ENCODE data around the gene CHRNB4.

CHRNB4 gene, protein sequence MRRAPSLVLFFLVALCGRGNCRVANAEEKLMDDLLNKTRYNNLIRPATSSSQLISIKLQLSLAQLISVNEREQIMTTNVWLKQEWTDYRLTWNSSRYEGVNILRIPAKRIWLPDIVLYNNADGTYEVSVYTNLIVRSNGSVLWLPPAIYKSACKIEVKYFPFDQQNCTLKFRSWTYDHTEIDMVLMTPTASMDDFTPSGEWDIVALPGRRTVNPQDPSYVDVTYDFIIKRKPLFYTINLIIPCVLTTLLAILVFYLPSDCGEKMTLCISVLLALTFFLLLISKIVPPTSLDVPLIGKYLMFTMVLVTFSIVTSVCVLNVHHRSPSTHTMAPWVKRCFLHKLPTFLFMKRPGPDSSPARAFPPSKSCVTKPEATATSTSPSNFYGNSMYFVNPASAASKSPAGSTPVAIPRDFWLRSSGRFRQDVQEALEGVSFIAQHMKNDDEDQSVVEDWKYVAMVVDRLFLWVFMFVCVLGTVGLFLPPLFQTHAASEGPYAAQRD

DNA sequence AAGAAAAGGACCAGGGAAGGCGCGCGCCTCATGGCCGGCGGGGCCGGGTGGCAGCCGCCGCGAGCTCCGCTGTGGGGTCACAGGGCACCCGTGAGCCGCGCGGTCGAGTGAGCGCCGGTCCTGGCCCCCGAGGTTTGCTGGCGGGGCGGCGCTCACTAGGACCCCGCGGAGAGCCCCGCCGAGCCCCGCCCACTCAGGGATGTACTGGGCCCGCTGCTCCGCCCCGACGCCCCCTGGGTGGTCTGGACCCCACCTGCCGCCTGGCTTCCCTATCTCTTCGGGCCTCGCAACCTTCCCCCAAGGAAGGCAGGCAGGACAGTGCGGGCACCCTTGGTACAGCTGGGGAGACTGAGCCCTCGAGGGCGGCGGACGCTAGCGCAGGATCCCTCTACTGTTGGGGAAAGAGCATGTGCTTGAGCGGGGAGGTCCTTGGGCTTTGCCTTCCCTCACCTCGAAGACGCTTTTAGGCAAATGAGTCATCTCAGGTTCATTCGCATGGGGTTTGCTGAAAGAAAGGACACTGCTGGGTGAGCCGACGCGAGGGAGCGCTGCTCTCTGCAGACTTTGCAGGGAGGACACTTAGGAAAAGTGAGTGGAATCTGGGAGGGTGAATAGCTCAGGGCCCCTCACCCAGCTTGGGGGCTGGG, at the start of gene CHRNB4:
CHRNB4 (minus strand) TSS at position 109 of the 647 bp plus-strand sequence; CDS start at position 32, 77 bp downstream.
- H3K4me3 ChIP-seq (ENCODE audit: low read length) = no peak within 1 kb of the TSS
- H3K27ac ChIP-seq (ENCODE audit: low read depth, low read length) = no peak within 1 kb of the TSS
- no peaks in the 10 kb centered on the region for H3K9me2 ChIP-seq (replicated peaks; ENCODE audit: control insufficient read depth, low read length)
- no peaks in the 10 kb centered on the region for H3K27me3 ChIP-seq (ENCODE audit: control insufficient read depth, low read length)
- no peaks in the 10 kb centered on the region for H3K9me3 ChIP-seq (ENCODE audit: control insufficient read depth, insufficient read depth, low read length)
- no peak within 1 kb of the TSS for H3K4me2 ChIP-seq (ENCODE audit: low read length)
- H3K79me2 ChIP-seq (ENCODE audit: control insufficient read depth, low read length) = no peaks in the 10 kb centered on the region
- no peaks in the 10 kb centered on the region for H3K4me1 ChIP-seq (ENCODE audit: control insufficient read depth, low read length)
- H4K20me1 ChIP-seq (ENCODE audit: control insufficient read depth, insufficient read depth, low read depth, low read length) = no peaks in the 10 kb centered on the region
- no peaks in the 10 kb centered on the region for H3K36me3 ChIP-seq (ENCODE audit: control insufficient read depth, low read length)
- H3F3A ChIP-seq (ENCODE audit: control insufficient read depth, insufficient read depth) = no peaks in the 10 kb centered on the region
- TF ChIP-seq EZH2phosphoT487 (IDR thresholded peaks at IDR 0.05; ENCODE audit: borderline replicate concordance, low read length) = no peak
- TF ChIP-seq, protein P1, sequence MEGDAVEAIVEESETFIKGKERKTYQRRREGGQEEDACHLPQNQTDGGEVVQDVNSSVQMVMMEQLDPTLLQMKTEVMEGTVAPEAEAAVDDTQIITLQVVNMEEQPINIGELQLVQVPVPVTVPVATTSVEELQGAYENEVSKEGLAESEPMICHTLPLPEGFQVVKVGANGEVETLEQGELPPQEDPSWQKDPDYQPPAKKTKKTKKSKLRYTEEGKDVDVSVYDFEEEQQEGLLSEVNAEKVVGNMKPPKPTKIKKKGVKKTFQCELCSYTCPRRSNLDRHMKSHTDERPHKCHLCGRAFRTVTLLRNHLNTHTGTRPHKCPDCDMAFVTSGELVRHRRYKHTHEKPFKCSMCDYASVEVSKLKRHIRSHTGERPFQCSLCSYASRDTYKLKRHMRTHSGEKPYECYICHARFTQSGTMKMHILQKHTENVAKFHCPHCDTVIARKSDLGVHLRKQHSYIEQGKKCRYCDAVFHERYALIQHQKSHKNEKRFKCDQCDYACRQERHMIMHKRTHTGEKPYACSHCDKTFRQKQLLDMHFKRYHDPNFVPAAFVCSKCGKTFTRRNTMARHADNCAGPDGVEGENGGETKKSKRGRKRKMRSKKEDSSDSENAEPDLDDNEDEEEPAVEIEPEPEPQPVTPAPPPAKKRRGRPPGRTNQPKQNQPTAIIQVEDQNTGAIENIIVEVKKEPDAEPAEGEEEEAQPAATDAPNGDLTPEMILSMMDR (IDR thresholded peaks at IDR 0.05; ENCODE audit: low read depth, low read length, poor library complexity, severe bottlenecking) = no peak

DNA sequence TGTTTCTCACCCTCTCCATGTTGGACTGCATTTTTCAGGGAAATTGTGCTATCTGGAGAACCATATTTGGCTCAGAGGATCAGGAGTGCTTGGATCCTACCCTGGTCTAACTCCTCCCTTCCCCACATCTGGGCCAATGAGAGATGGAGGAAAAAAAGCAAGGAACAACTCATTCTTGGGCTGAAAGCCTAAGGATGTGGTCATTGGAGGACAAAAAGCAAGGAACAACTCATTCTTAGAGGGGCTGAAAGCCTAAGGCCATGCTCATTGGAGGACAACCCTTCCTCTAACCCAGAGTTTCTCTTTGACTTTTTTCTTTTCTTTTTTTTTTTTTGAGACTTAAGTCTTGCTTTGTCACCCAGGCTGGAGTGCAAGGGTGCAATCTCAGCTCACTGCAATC, 48.6 kb upstream of the CHRNB4 start:
- Histone ChIP-seq H3K27ac (ENCODE audit: low read depth, low read length) (no peak overlapping the region), H3F3A (ENCODE audit: control insufficient read depth, insufficient read depth) (no peaks in the 10 kb centered on the region), H3K27me3 (ENCODE audit: control insufficient read depth, low read length) (peaks cover 18% of the 10 kb centered on the region), H3K4me3 (ENCODE audit: low read length) (no peak overlapping the region), H3K4me1 (ENCODE audit: control insufficient read depth, low read length) (no peaks in the 10 kb centered on the region), H3K4me2 (ENCODE audit: low read length) (no peak overlapping the region), H4K20me1 (ENCODE audit: control insufficient read depth, insufficient read depth, low read depth, low read length) (no peaks in the 10 kb centered on the region), H3K79me2 (ENCODE audit: control insufficient read depth, low read length) (no peaks in the 10 kb centered on the region), H3K9me3 (ENCODE audit: control insufficient read depth, insufficient read depth, low read length) (no peaks in the 10 kb centered on the region), H3K36me3 (ENCODE audit: control insufficient read depth, low read length) (no peaks in the 10 kb centered on the region), H3K9me2 (replicated peaks; ENCODE audit: control insufficient read depth, low read length) (no peaks in the 10 kb centered on the region)
- no peak for TF ChIP-seq EZH2phosphoT487 (IDR thresholded peaks at IDR 0.05; ENCODE audit: borderline replicate concordance, low read length)
- TF ChIP-seq, protein P1 (IDR thresholded peaks at IDR 0.05; ENCODE audit: low read depth, low read length, poor library complexity, severe bottlenecking) = no peak

- H3K4me1 ChIP-seq (ENCODE audit: control insufficient read depth, low read length) = no peaks in the 10 kb centered on the region
- no peak overlapping the region for H3K27ac ChIP-seq (ENCODE audit: low read depth, low read length)
- no peaks in the 10 kb centered on the region for H3K36me3 ChIP-seq (ENCODE audit: control insufficient read depth, low read length)
- H4K20me1 ChIP-seq (ENCODE audit: control insufficient read depth, insufficient read depth, low read depth, low read length) = no peaks in the 10 kb centered on the region
- H3F3A ChIP-seq (ENCODE audit: control insufficient read depth, insufficient read depth) = no peaks in the 10 kb centered on the region
- no peaks in the 10 kb centered on the region for H3K9me2 ChIP-seq (replicated peaks; ENCODE audit: control insufficient read depth, low read length)
- H3K9me3 ChIP-seq (ENCODE audit: control insufficient read depth, insufficient read depth, low read length) = no peaks in the 10 kb centered on the region
- no peak overlapping the region for H3K4me2 ChIP-seq (ENCODE audit: low read length)
- TF ChIP-seq EZH2phosphoT487 (IDR thresholded peaks at IDR 0.05; ENCODE audit: borderline replicate concordance, low read length) = no peak
- TF ChIP-seq, protein P1 (IDR thresholded peaks at IDR 0.05; ENCODE audit: low read depth, low read length, poor library complexity, severe bottlenecking) = no peak
- H3K79me2 ChIP-seq (ENCODE audit: control insufficient read depth, low read length) = no peaks in the 10 kb centered on the region
- H3K4me3 ChIP-seq (ENCODE audit: low read length) = no peak overlapping the region
- H3K27me3 ChIP-seq (ENCODE audit: control insufficient read depth, low read length) = peaks cover 11% of the 10 kb centered on the region
Observed at GRCh38 chr15:78685925-78686324, 44.9 kb upstream of the CHRNB4 start.
